ENCODE data around the gene PLAC8. TPM values are rescaled to one million over a fixed set of nuclear protein-coding genes. Genes with fewer than 3 reads are reported as not detected.

Gene PLAC8
- total and polyA plus RNA-seq, 7 donors = 0.13 to 1.6 (median 0.88) TPM

DNA sequence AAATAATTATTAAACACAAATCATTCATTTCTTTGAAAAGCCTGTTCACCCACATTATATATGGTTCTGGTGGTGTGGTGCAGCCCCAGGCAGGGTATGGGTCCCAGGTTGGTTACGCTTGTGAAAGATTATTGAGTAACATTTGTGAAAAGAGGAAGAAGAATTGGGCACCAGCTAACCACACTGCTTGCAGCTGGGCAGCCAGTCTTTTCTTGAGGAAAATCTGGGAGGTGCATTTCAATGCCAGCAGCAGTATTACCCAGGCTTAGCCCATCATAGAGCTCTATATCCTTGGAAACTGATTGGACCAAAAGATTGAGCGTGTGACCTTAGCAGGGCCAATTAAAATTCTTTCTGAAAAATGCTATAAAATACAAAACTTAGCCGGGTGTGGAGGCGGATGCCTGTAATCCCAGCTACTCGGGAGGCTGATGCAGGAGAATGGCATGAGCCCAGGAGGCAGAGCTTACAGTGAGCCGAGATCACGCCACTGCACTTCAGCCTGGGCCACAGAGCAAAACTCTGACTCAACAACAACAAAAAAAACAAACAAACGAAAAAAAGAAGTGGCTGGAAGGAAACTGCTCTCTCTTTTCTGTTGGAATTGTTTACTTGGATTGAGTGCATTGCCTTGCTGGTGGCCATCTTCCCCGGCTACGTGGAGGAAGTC, 9.7 kb upstream of the PLAC8 start:
- Histone ChIP-seq H3K9me3 (no peaks in the 10 kb centered on the region), H3K4me1 (no peaks in the 10 kb centered on the region), H3K36me3 (ENCODE audit: insufficient read depth in 1 of 2, low read depth in 1 of 2) (no peaks in the 10 kb centered on the region), H3K27ac (no peak overlapping the region), H3K27me3 (ENCODE audit: insufficient read depth in 3 of 3, low read length in 2 of 3) (no peaks in the 10 kb centered on the region), H3K4me3 (no peak overlapping the region)
- DNase-seq = no peak
- intact Hi-C loops (cut with DNase I) = no loop called here
- ATAC-seq = no peak
- WGBS, 3 donors = 70 to 78% (median 73%) methylated on average over 10 of the region's 10 CpGs
- TF ChIP-seq, protein P1, sequence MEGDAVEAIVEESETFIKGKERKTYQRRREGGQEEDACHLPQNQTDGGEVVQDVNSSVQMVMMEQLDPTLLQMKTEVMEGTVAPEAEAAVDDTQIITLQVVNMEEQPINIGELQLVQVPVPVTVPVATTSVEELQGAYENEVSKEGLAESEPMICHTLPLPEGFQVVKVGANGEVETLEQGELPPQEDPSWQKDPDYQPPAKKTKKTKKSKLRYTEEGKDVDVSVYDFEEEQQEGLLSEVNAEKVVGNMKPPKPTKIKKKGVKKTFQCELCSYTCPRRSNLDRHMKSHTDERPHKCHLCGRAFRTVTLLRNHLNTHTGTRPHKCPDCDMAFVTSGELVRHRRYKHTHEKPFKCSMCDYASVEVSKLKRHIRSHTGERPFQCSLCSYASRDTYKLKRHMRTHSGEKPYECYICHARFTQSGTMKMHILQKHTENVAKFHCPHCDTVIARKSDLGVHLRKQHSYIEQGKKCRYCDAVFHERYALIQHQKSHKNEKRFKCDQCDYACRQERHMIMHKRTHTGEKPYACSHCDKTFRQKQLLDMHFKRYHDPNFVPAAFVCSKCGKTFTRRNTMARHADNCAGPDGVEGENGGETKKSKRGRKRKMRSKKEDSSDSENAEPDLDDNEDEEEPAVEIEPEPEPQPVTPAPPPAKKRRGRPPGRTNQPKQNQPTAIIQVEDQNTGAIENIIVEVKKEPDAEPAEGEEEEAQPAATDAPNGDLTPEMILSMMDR (IDR thresholded peaks at IDR 0.05) = no peak

DNA sequence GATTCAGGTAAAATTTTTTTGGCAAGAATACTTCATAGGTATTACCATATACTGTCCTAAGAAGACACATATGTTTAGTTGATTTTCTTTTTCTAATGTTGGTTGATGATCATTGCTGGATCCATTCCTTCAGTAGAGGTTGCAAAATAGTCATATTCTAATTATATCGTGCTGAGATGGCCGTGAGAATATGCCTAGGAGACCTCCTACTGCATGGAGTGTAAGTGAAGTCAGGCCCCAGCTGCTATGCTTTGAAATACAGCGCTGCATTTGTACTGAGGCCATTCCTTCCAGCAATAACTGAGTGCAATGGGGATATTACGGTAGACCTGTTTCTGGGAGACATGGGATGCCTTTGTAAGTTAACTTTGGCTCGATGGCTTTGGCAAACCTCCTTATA, 6.7 kb upstream of the PLAC8 start:
- ATAC-seq (no peak), DNase-seq (no peak)
- Histone ChIP-seq H3K36me3 (ENCODE audit: insufficient read depth in 1 of 2, low read depth in 1 of 2) (no peaks in the 10 kb centered on the region), H3K4me3 (no peak overlapping the region), H3K27ac (no peak overlapping the region), H3K27me3 (ENCODE audit: insufficient read depth in 3 of 3, low read length in 2 of 3) (no peaks in the 10 kb centered on the region), H3K4me1 (no peaks in the 10 kb centered on the region), H3K9me3 (no peaks in the 10 kb centered on the region)
- TF ChIP-seq, protein P1 (IDR thresholded peaks at IDR 0.05) = no peak
- 67 to 72% (median 70%) methylated on average over 5 of the region's 5 CpGs for WGBS, 3 donors
- intact Hi-C loops (cut with DNase I) = no loop called here

- Histone ChIP-seq H3K9me3 (no peaks in the 10 kb centered on the region), H3K4me1 (no peaks in the 10 kb centered on the region), H3K27ac (no peak overlapping the region), H3K27me3 (ENCODE audit: insufficient read depth in 3 of 3, low read length in 2 of 3) (no peaks in the 10 kb centered on the region), H3K4me3 (no peak overlapping the region), H3K36me3 (ENCODE audit: insufficient read depth in 1 of 2, low read depth in 1 of 2) (no peaks in the 10 kb centered on the region)
- ATAC-seq = no peak
- TF ChIP-seq, protein P1 (IDR thresholded peaks at IDR 0.05) = no peak
- WGBS, 3 donors = 50 to 58% (median 53%) methylated on average over 2 of the region's 2 CpGs
- intact Hi-C loops (cut with DNase I) = no loop called here
- no peak for DNase-seq
Observed at GRCh38 chr4:83118869-83119268, 4.3 kb upstream of the PLAC8 start.

DNA sequence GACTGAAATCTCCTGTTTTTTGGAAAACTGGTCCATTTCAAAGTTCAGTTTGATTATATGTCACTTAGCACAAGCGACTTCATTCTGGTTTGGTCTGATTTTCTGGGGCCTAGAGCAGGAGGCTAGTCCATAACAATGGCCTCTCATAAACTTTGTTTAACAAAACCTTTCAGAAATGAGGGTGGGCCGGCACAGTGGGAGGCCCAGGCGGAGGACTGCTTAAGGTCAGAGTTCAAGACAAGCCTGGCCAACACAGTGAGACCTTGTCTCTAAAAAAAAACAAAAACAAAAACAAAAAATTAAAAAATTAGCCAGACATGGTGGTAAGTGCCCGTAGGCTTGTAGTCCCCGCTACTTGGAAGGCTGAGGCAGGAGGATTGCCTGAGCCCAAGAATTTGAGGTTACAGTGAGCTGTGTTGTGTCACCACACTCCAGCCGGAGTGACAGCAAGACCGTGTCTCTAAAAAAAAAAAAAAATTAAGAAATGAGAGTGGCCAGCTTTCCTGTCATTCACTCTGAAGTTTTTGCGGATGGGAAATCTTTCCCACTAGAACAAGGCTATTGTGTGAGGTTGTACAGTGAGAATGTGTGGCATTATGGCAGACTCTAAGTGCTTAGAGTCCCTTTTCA, 1.2 kb upstream of the PLAC8 start:
- H3K4me1 ChIP-seq = peaks cover under 1% of the 10 kb centered on the region
- 76 to 83% (median 80%) methylated on average over 8 of the region's 8 CpGs for WGBS, 3 donors
- H3K9me3 ChIP-seq = no peaks in the 10 kb centered on the region
- no peak overlapping the region for H3K27ac ChIP-seq
- no peak for DNase-seq
- TF ChIP-seq, protein P1 (IDR thresholded peaks at IDR 0.05) = no peak
- H3K36me3 ChIP-seq (ENCODE audit: insufficient read depth in 1 of 2, low read depth in 1 of 2) = no peaks in the 10 kb centered on the region
- H3K27me3 ChIP-seq (ENCODE audit: insufficient read depth in 3 of 3, low read length in 2 of 3) = no peaks in the 10 kb centered on the region
- intact Hi-C loops (cut with DNase I) = no loop called here
- no peak for ATAC-seq
- no peak overlapping the region for H3K4me3 ChIP-seq

GRCh38 chr4:83115000-83115399, 471 bp upstream of the PLAC8 start:
- no peaks in the 10 kb centered on the region for H3K27me3 ChIP-seq (ENCODE audit: insufficient read depth in 3 of 3, low read length in 2 of 3)
- H3K4me1 ChIP-seq = peaks cover 3% of the 10 kb centered on the region
- H3K36me3 ChIP-seq (ENCODE audit: insufficient read depth in 1 of 2, low read depth in 1 of 2) = no peaks in the 10 kb centered on the region
- no peak for DNase-seq
- ATAC-seq = no peak
- H3K27ac ChIP-seq = no peak overlapping the region
- intact Hi-C loops (cut with DNase I) = no loop called here
- TF ChIP-seq, protein P1 (IDR thresholded peaks at IDR 0.05) = no peak
- no peak overlapping the region for H3K4me3 ChIP-seq
- H3K9me3 ChIP-seq = no peaks in the 10 kb centered on the region

Measured in psoas muscle (tissue), 8 donors.